GM12801 (cell line): ENCODE data around the gene RPL15.

Source experiments
- TF ChIP-seq, protein P1 (sequence below): IDR thresholded peaks from one replicate; pipeline ENCODE4 v1.5.1; 2011; ENCODE audit warnings: control low read depth; ENCODE audit not compliant: insufficient read length; ENCODE audit errors: extremely low read depth

Gene RPL15

DNA sequence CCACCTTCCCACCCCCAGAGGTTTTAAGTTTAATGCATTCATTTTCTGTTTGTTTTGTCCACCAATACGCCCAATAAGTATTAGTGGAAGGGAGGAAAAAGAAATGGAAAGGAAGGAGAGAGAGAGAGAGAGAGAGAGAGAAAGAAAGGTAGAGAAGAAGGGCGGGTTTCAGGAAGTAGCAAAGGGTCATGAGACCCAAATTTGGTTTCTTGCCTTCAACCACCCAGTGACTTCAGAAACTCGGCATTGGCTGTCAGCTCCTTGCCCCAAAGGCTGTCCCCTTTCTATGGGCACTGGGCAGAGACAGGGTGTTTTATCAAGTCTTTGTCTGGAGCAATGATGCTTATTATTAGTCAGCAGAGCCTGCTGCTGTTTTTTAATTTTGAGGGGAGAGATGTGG lies 14.7 kb downstream of the RPL15 start:
- TF ChIP-seq, protein P1, sequence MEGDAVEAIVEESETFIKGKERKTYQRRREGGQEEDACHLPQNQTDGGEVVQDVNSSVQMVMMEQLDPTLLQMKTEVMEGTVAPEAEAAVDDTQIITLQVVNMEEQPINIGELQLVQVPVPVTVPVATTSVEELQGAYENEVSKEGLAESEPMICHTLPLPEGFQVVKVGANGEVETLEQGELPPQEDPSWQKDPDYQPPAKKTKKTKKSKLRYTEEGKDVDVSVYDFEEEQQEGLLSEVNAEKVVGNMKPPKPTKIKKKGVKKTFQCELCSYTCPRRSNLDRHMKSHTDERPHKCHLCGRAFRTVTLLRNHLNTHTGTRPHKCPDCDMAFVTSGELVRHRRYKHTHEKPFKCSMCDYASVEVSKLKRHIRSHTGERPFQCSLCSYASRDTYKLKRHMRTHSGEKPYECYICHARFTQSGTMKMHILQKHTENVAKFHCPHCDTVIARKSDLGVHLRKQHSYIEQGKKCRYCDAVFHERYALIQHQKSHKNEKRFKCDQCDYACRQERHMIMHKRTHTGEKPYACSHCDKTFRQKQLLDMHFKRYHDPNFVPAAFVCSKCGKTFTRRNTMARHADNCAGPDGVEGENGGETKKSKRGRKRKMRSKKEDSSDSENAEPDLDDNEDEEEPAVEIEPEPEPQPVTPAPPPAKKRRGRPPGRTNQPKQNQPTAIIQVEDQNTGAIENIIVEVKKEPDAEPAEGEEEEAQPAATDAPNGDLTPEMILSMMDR, result no peak

GRCh38 chr3:23932571-23932970 lies 15.6 kb downstream of the RPL15 start:
- TF ChIP-seq, protein P1, result no peak

- TF ChIP-seq, protein P1, result no peak
Measured at GRCh38 chr3:23934253-23934652, 17.3 kb downstream of the RPL15 start.

DNA sequence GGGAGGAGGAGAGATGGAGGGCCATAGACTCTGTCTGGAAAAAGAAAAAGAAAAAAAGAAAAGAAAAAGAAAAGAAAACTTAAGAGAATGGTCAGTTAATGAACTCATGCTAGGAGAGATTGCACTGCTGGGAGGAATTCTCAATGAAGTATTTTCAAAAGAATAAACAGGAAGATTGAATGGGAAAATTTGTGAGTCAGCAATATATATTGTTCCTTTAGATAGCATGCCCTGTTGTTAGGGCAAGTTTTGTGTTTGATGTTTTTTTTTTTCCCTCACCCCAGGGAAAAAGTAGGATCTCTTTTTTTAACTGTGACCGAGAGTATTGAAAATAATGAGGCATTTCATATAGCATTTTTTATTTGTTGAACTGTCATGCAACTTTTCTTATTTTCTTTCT lies 20.4 kb downstream of the RPL15 start:
- TF ChIP-seq, protein P1, result no peak

GRCh38 chr3:23938688-23939087 lies 21.8 kb downstream of the RPL15 start:
- TF ChIP-seq, protein P1, result no peak

- TF ChIP-seq, protein P1, result no peak
Measured at GRCh38 chr3:23940775-23941174, 23.8 kb downstream of the RPL15 start.

DNA sequence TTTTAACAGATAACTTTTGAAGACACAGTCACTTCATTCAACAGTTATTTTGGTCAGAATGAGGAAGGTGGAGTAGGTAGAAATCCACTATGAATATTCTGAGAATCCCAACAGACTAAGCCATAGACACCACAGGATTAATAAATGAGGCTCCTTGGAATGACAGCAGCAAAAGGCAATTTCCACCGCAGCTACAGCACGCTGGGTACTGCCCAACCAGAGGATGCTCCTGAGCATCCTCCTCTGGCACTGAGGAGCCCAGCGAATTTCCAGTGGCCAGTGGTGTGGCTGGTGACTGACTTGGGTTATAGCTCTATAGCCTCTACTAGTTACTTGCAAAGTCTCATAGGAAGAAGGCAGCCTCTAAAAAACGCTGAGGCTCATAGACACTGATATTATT lies 24.5 kb downstream of the RPL15 start:
- TF ChIP-seq, protein P1, result no peak

DNA sequence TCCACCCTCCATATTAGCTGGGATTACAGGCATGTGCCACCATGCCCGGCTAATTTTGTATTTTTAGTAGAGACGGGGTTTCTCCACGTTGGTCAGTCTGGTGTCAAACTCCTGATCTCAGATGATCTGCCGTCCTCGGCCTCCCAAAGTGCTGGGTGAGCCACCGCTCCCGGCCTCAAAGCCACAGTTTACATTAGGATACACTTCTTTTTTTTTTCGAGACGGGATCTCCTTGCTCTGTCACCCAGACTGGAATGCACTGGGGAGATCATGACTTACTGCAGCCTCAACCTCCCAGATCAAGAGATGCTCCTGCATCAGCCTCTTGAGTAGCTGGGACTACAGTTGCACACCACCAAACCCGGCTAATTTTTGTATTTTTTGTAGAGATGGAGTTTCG lies 25.6 kb downstream of the RPL15 start:
- TF ChIP-seq, protein P1, result no peak
